Activated naive CD8-positive, alpha-beta T cell treated with anti-CD3 and anti-CD28 coated beads, Interleukin-2, amount 10 ng/mL, durations not matched to agents 7 days and 5 days (primary cell): ENCODE data around the gene ARHGAP4. TPM values are rescaled to one million over a fixed set of nuclear protein-coding genes. Genes with fewer than 3 reads are reported as not detected.
A peak's percentile ranks its signal among the peaks of the same experiment; 100 is the strongest.

Experiments
- ATAC-seq: fragments of 150-1000 bp; cut with Tn5 transposase; one replicate; pipeline ENCODE4 v1.10.0; 2021; ENCODE audit warnings: low read depth, moderate library complexity
- POLR2A ChIA-PET: fragments of 350-600 bp; sonication (Branson Sonifier 250); formaldehyde crosslinking; loops from one replicate; lab custom pipeline; 2021; ENCODE audit warnings: antibody characterized with exemption; lab: Charles Lee
- DNase-seq: peaks from one replicate; pipeline ENCODE4 v3.0.0; 2021
- H3K27ac Mint-ChIP-seq: one replicate; pipeline ENCODE4 v1.8.0; 2022; ENCODE audit warnings: mild to moderate bottlenecking, mixed read lengths
- H3K27me3 Mint-ChIP-seq: one replicate; pipeline ENCODE4 v1.8.0; 2022; ENCODE audit warnings: mild to moderate bottlenecking, moderate library complexity, mixed read lengths
- H3K36me3 Mint-ChIP-seq: one replicate; pipeline ENCODE4 v1.8.0; 2021; ENCODE audit warnings: mild to moderate bottlenecking, mixed read lengths
- H3K4me1 Mint-ChIP-seq: one replicate; pipeline ENCODE4 v1.8.0; 2021; ENCODE audit warnings: mixed read lengths
- H3K4me3 Mint-ChIP-seq: one replicate; pipeline ENCODE4 v1.8.0; 2022; ENCODE audit warnings: mild to moderate bottlenecking, moderate library complexity, mixed read lengths
- H3K9me3 Mint-ChIP-seq: one replicate; pipeline ENCODE4 v1.8.0; 2021; ENCODE audit warnings: mixed read lengths
- total RNA-seq, 2 experiments: library from RNA; stranded (reverse); gene quantifications; one replicate each; pipeline ENCODE4 v1.2.3, GENCODE V29; 2021

ARHGAP4 gene
- total RNA-seq, 2 experiments from 2014 or later = 341 to 356 TPM

GRCh38 chrX:153903238-153903980, 22.7 kb downstream of the ARHGAP4 start:
- peaks cover 29% of the 10 kb centered on the region for H3K4me1 Mint-ChIP-seq
- ATAC-seq (no peak), DNase-seq (no peak)
- H3K36me3 Mint-ChIP-seq = no peaks in the 10 kb centered on the region
- peak overlapping the region; percentile 82 for H3K27ac Mint-ChIP-seq
- POLR2A ChIA-PET = no interaction called here
- peaks cover 4% of the 10 kb centered on the region for H3K27me3 Mint-ChIP-seq
- peaks cover under 1% of the 10 kb centered on the region for H3K9me3 Mint-ChIP-seq
- peak overlapping the region; percentile 57 for H3K4me3 Mint-ChIP-seq

GRCh38 chrX:153902385-153902784, 23.7 kb downstream of the ARHGAP4 start:
- Mint-ChIP-seq H3K36me3 (no peaks in the 10 kb centered on the region), H3K27me3 (peaks cover 8% of the 10 kb centered on the region), H3K27ac (no peak overlapping the region), H3K4me1 (peaks cover 29% of the 10 kb centered on the region), H3K9me3 (peaks cover 1% of the 10 kb centered on the region), H3K4me3 (no peak overlapping the region)
- ATAC-seq (no peak), DNase-seq (no peak)
- POLR2A ChIA-PET = no interaction called here

- ATAC-seq (no peak), DNase-seq (no peak)
- Mint-ChIP-seq H3K27ac (peak overlapping the region; percentile 73), H3K9me3 (peaks cover 1% of the 10 kb centered on the region), H3K27me3 (peaks cover 8% of the 10 kb centered on the region), H3K4me3 (peak overlapping the region; percentile 71), H3K4me1 (peaks cover 27% of the 10 kb centered on the region), H3K36me3 (no peaks in the 10 kb centered on the region)
- POLR2A ChIA-PET = interaction anchor here (0.9 kb wide), 1 partner anchor 24 kb away, joined by 3 read pairs; no protein-coding TSS in a partner anchor
These were observed 24.3 kb downstream of the ARHGAP4 start for GRCh38 chrX:153901753-153902140.

- H3K9me3 Mint-ChIP-seq = peaks cover 1% of the 10 kb centered on the region
- peak overlapping the region; percentile 71 for H3K4me3 Mint-ChIP-seq
- DNase-seq (no peak), ATAC-seq (peak; percentile 78)
- H3K27ac Mint-ChIP-seq = peak overlapping the region; percentile 73
- H3K27me3 Mint-ChIP-seq = peaks cover 8% of the 10 kb centered on the region
- POLR2A ChIA-PET = interaction anchor here (0.6 to 1.0 kb wide), 4 partner anchors 14 to 142 kb away, joined by 3 read pairs; no protein-coding TSS in a partner anchor
- H3K36me3 Mint-ChIP-seq = no peaks in the 10 kb centered on the region
- peaks cover 24% of the 10 kb centered on the region for H3K4me1 Mint-ChIP-seq
These were observed 25.0 kb downstream of the ARHGAP4 start for GRCh38 chrX:153900831-153901752.

- H3K27me3 Mint-ChIP-seq = peaks cover 13% of the 10 kb centered on the region
- no peaks in the 10 kb centered on the region for H3K36me3 Mint-ChIP-seq
- H3K4me1 Mint-ChIP-seq = peaks cover 14% of the 10 kb centered on the region
- POLR2A ChIA-PET = interaction anchor here (0.7 kb wide), 2 partner anchors 11 to 278 kb away, joined by 3 to 7 read pairs; no protein-coding TSS in a partner anchor
- ATAC-seq = no peak
- H3K4me3 Mint-ChIP-seq = no peak overlapping the region
- no peak overlapping the region for H3K27ac Mint-ChIP-seq
- peaks cover 1% of the 10 kb centered on the region for H3K9me3 Mint-ChIP-seq
- no peak for DNase-seq
These were observed 28.2 kb downstream of the ARHGAP4 start for GRCh38 chrX:153897899-153898298.

- no peaks in the 10 kb centered on the region for H3K4me1 Mint-ChIP-seq
- H3K4me3 Mint-ChIP-seq = no peak overlapping the region
- H3K36me3 Mint-ChIP-seq = no peaks in the 10 kb centered on the region
- POLR2A ChIA-PET = no interaction called here
- ATAC-seq = no peak
- H3K9me3 Mint-ChIP-seq = no peaks in the 10 kb centered on the region
- DNase-seq = no peak
- H3K27ac Mint-ChIP-seq = no peak overlapping the region
- peaks cover 30% of the 10 kb centered on the region for H3K27me3 Mint-ChIP-seq
These were observed 36.9 kb downstream of the ARHGAP4 start for GRCh38 chrX:153889123-153889522.

- no peak overlapping the region for H3K4me3 Mint-ChIP-seq
These were observed 37.7 kb downstream of the ARHGAP4 start for GRCh38 chrX:153888344-153888743.

GRCh38 chrX:153887385-153887784, 38.7 kb downstream of the ARHGAP4 start:
- peaks cover 29% of the 10 kb centered on the region for H3K27me3 Mint-ChIP-seq
- no peak overlapping the region for H3K4me3 Mint-ChIP-seq

More at GRCh38 chrX:153888344-153888743, 37.7 kb downstream of the ARHGAP4 start:
- H3K9me3 Mint-ChIP-seq = no peaks in the 10 kb centered on the region
- H3K36me3 Mint-ChIP-seq = no peaks in the 10 kb centered on the region
- H3K27me3 Mint-ChIP-seq = peaks cover 30% of the 10 kb centered on the region
- ATAC-seq (no peak), DNase-seq (no peak)
- H3K4me1 Mint-ChIP-seq = no peaks in the 10 kb centered on the region
- no peak overlapping the region for H3K27ac Mint-ChIP-seq
- POLR2A ChIA-PET = no interaction called here

GRCh38 chrX:153886915-153887314, 39.1 kb downstream of the ARHGAP4 start:
- H3K9me3 Mint-ChIP-seq = no peaks in the 10 kb centered on the region
- no peaks in the 10 kb centered on the region for H3K4me1 Mint-ChIP-seq
- ATAC-seq (no peak), DNase-seq (no peak)
- no peak overlapping the region for H3K27ac Mint-ChIP-seq
- H3K4me3 Mint-ChIP-seq = no peak overlapping the region
- POLR2A ChIA-PET = interaction anchor here (0.6 to 1.2 kb wide), 2 partner anchors 10 to 14 kb away, joined by 3 read pairs; no protein-coding TSS in a partner anchor
- no peaks in the 10 kb centered on the region for H3K36me3 Mint-ChIP-seq
- H3K27me3 Mint-ChIP-seq = peaks cover 29% of the 10 kb centered on the region

More at GRCh38 chrX:153887385-153887784, 38.7 kb downstream of the ARHGAP4 start:
- POLR2A ChIA-PET = interaction anchor here (1.2 kb wide), 1 partner anchor 13 kb away, joined by 3 read pairs; no protein-coding TSS in a partner anchor
- ATAC-seq (no peak), DNase-seq (no peak)
- H3K36me3 Mint-ChIP-seq = no peaks in the 10 kb centered on the region
- no peaks in the 10 kb centered on the region for H3K4me1 Mint-ChIP-seq
- no peak overlapping the region for H3K27ac Mint-ChIP-seq
- no peaks in the 10 kb centered on the region for H3K9me3 Mint-ChIP-seq

GRCh38 chrX:153885968-153886903, 39.8 kb downstream of the ARHGAP4 start, which contains the start of gene L1CAM:
TSS of gene L1CAM (minus strand) at chrX:153886173. CDS start at chrX:153875836, 10,337 bp downstream.
- no peak within 1 kb of the TSS for H3K27ac Mint-ChIP-seq
- no peak for DNase-seq
- peak; percentile 48 for ATAC-seq
- no peaks in the 10 kb centered on the region for H3K4me1 Mint-ChIP-seq
- H3K36me3 Mint-ChIP-seq = no peaks in the 10 kb centered on the region
- H3K9me3 Mint-ChIP-seq = no peaks in the 10 kb centered on the region
- peaks cover 29% of the 10 kb centered on the region for H3K27me3 Mint-ChIP-seq
- H3K4me3 Mint-ChIP-seq = peak within 1 kb of the TSS; percentile 64
- POLR2A ChIA-PET = interaction anchor here (0.6 to 1.2 kb wide), 2 partner anchors 11 to 15 kb away, joined by 3 read pairs; no protein-coding TSS in a partner anchor

GRCh38 chrX:153885208-153885787, 40.8 kb downstream of the ARHGAP4 start:
- ATAC-seq (peak; percentile 49), DNase-seq (no peak)
- POLR2A ChIA-PET = no interaction called here
- Mint-ChIP-seq H3K36me3 (no peaks in the 10 kb centered on the region), H3K27ac (no peak overlapping the region), H3K4me1 (no peaks in the 10 kb centered on the region), H3K27me3 (peaks cover 29% of the 10 kb centered on the region), H3K4me3 (peak overlapping the region; percentile 64), H3K9me3 (no peaks in the 10 kb centered on the region)

- ATAC-seq (no peak), DNase-seq (no peak)
- Mint-ChIP-seq H3K4me1 (no peaks in the 10 kb centered on the region), H3K27me3 (peaks cover 29% of the 10 kb centered on the region), H3K36me3 (no peaks in the 10 kb centered on the region), H3K9me3 (no peaks in the 10 kb centered on the region), H3K4me3 (peak overlapping the region; percentile 64), H3K27ac (no peak overlapping the region)
- POLR2A ChIA-PET = no interaction called here
These were observed 41.5 kb downstream of the ARHGAP4 start for GRCh38 chrX:153884590-153884989.
